Transverse colon (tissue), 4 donors: ENCODE data around the gene SH3RF1. TPM values are rescaled to one million over a fixed set of nuclear protein-coding genes. Genes with fewer than 3 reads are reported as not detected.

ENCODE experiments used
- DNase-seq: peaks from one replicate; pipeline ENCODE4 v3.0.0-alpha.2; 2019
- H3K27ac ChIP-seq, 4 donors: fragments of 200-600 bp; sonication (generic); 2 replicates each; pipeline ENCODE4 v1.5.1; 2016 to 2018; ENCODE audit warnings: inconsistent platforms in 4 of 4
- H3K27me3 ChIP-seq: fragments of 200-600 bp; sonication (generic); 2 replicates; pipeline ENCODE4 v1.5.1; 2017; ENCODE audit warnings: inconsistent platforms
- H3K36me3 ChIP-seq, 4 donors: fragments of 200-600 bp; sonication (generic); 2 replicates each; pipeline ENCODE4 v1.5.1; 2017 to 2019; ENCODE audit warnings: inconsistent platforms in 4 of 4
- H3K4me1 ChIP-seq, 4 donors: fragments of 200-600 bp; sonication (generic); 2 replicates each; pipeline ENCODE4 v1.5.1; 2017 to 2020; ENCODE audit warnings: inconsistent platforms in 4 of 4
- H3K4me3 ChIP-seq, 4 donors: fragments of 200-600 bp; sonication (generic); 1 replicate in 1 of 4; 2 replicates in 3 of 4; pipeline versions ENCODE4 v1.5.1 to v1.6.1; 2017 to 2019; ENCODE audit warnings: inconsistent platforms in 4 of 4
- H3K9me3 ChIP-seq, 2 donors: fragments of 200-600 bp; sonication (generic); 2 replicates each; pipeline ENCODE4 v1.5.1; 2017 to 2019; ENCODE audit warnings: inconsistent platforms in 2 of 2
- EP300 ChIP-seq: sonication (generic); formaldehyde crosslinking; IDR thresholded peaks from one replicate; pipeline ENCODE4 v1.6.1; 2017; ENCODE audit warnings: antibody characterized with exemption, low read depth
- POLR2A ChIP-seq: fragments of 450-650 bp; IDR thresholded peaks from one replicate; pipeline ENCODE4 v1.6.1; 2016; ENCODE audit warnings: antibody characterized with exemption, mild to moderate bottlenecking, moderate library complexity
- POLR2AphosphoS5 ChIP-seq, 3 donors: sonication (generic); formaldehyde crosslinking; IDR thresholded peaks; one replicate each; pipeline ENCODE4 v1.6.1; 2016; ENCODE audit warnings: antibody characterized with exemption in 3 of 3
- WGBS, 2 donors: methylation state at CpG; one replicate each; pipeline ENCODE4 v1.1.5; 2018; ENCODE audit warnings: low coverage in 1 of 2; 5-methylcytosine and 5-hydroxymethylcytosine counted together
- in situ Hi-C, 4 donors: fragments of 200-750 bp; cut with MboI; loops; one replicate each; pipeline versions ENCODE4 v1.15.0 to v1.15.1; 2017; ENCODE audit warnings: low sequenced_read_pairs in 3 of 4, low pct_ligation_motif_present in 1 of 4, low pct_unique_long_range_greater_than_20kb in 1 of 4
- intact Hi-C: fragments of 100-400 bp; cut with DNase I; formaldehyde crosslinking; loops from one replicate; pipeline ENCODE4 v1.15.1; 2023; ENCODE audit warnings: low total_unique reads
- total RNA-seq, 4 donors: library from RNA; depleted of rRNA; stranded (reverse); fragments of >200 nt; gene quantifications; one replicate each; pipeline ENCODE4 v1.1.0, GENCODE V29; 2016
- TF ChIP-seq, protein P1 (sequence below), 5 experiments: fragments of 200-600 bp in 3 of 5; fragments of 450-650 bp in 2 of 5; sonication (generic) in 3 of 5; IDR thresholded peaks; 1 replicate in 2 of 5; 2 replicates in 3 of 5; pipeline ENCODE4 v1.5.1; 2016 to 2017; ENCODE audit warnings: antibody characterized with exemption in 5 of 5, inconsistent platforms in 3 of 5, mild to moderate bottlenecking in 2 of 5, moderate library complexity in 1 of 5

The SH3RF1 gene
- total RNA-seq, 4 donors from 2014 or later, result 49.0 to 63.4 (median 54.3) TPM

- Histone ChIP-seq H3K9me3 (no peaks in the 10 kb centered on the region), H3K4me3 (no peak overlapping the region), H3K27me3 (no peaks in the 10 kb centered on the region), H3K36me3 (peaks cover 0 to 34% (median 7%) of the 10 kb centered on the region in 4 donors), H3K4me1 (no peaks in the 10 kb centered on the region), H3K27ac (no peak overlapping the region)
- TF ChIP-seq POLR2AphosphoS5 (IDR thresholded peaks at IDR 0.05) (no peak), POLR2A (no peak), EP300 (no peak)
- TF ChIP-seq, protein P1, sequence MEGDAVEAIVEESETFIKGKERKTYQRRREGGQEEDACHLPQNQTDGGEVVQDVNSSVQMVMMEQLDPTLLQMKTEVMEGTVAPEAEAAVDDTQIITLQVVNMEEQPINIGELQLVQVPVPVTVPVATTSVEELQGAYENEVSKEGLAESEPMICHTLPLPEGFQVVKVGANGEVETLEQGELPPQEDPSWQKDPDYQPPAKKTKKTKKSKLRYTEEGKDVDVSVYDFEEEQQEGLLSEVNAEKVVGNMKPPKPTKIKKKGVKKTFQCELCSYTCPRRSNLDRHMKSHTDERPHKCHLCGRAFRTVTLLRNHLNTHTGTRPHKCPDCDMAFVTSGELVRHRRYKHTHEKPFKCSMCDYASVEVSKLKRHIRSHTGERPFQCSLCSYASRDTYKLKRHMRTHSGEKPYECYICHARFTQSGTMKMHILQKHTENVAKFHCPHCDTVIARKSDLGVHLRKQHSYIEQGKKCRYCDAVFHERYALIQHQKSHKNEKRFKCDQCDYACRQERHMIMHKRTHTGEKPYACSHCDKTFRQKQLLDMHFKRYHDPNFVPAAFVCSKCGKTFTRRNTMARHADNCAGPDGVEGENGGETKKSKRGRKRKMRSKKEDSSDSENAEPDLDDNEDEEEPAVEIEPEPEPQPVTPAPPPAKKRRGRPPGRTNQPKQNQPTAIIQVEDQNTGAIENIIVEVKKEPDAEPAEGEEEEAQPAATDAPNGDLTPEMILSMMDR (IDR thresholded peaks at IDR 0.05), result no peak
- 84 to 100% methylated on average over 1 to 2 of the region's 2 CpGs for WGBS, 2 donors
- in situ Hi-C loops, result loop anchor here in 1 of 4 donors (25.0 kb wide), 1 partner anchor 363 kb away; no protein-coding TSS in a partner anchor
- no peak for DNase-seq
- intact Hi-C loops, result no loop called here
Observed at GRCh38 chr4:169124661-169125060, 146.1 kb downstream of the SH3RF1 start.

- H3K36me3 ChIP-seq, result peaks cover 0 to 13% (median 5%) of the 10 kb centered on the region in 4 donors
- in situ Hi-C loops, result loop anchor here in 1 of 4 donors (25.0 kb wide), 1 partner anchor 365 kb away; no protein-coding TSS in a partner anchor
- H3K9me3 ChIP-seq, result no peaks in the 10 kb centered on the region
- intact Hi-C loops, result no loop called here
- H3K4me3 ChIP-seq, result no peak overlapping the region
- TF ChIP-seq EP300 (no peak), POLR2A (no peak)
- TF ChIP-seq, protein P1 (IDR thresholded peaks at IDR 0.05), result no peak
- WGBS, 2 donors, result 88 to 94% methylated on average over 2 of the region's 2 CpGs
- no peaks in the 10 kb centered on the region for H3K4me1 ChIP-seq
- DNase-seq, result no peak
- H3K27me3 ChIP-seq, result no peaks in the 10 kb centered on the region
- no peak overlapping the region for H3K27ac ChIP-seq
Observed at GRCh38 chr4:169122422-169122821, 148.3 kb downstream of the SH3RF1 start.

DNA sequence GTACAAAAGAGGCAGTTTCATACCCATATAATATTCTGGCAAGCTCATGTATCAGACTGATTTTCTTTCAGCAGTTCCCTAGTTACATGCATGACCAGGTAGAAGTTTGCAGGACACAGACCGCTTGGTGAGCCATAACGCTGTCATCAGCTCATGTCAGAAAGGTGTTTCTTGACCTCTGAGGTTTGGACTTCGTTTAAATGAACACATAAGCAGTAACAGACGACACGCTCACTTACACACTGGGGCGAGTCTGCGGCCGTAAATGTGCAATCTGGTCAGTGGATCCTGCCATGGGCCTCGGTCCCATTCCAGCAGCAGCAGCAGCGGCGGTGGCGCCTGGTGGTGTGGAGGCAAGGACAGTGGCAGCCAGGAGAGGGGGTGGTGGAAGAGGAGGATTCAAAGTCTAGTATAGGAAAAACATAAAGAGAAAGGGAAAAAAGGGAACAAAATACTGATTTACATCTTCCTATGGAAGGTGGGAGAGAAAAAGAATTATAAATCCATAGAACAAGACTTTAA lies 148.8 kb downstream of the SH3RF1 start:
- no peak overlapping the region for H3K27ac ChIP-seq
- no peak for DNase-seq
- H3K9me3 ChIP-seq, result no peaks in the 10 kb centered on the region
- H3K4me1 ChIP-seq, result no peaks in the 10 kb centered on the region
- H3K36me3 ChIP-seq, result peaks cover 0 to 16% (median 7%) of the 10 kb centered on the region in 4 donors
- in situ Hi-C loops (loop anchor here in 1 of 4 donors (25.0 kb wide), 1 partner anchor 365 kb away; no protein-coding TSS in a partner anchor), intact Hi-C loops (no loop called here)
- H3K27me3 ChIP-seq, result no peaks in the 10 kb centered on the region
- TF ChIP-seq, protein P1 (IDR thresholded peaks at IDR 0.05), result no peak
- no peak for TF ChIP-seq POLR2A
- no peak overlapping the region for H3K4me3 ChIP-seq
- 90 to 100% methylated on average over 2 to 12 of the region's 12 CpGs for WGBS, 2 donors

- peaks cover 0 to 7% (median 3%) of the 10 kb centered on the region in 4 donors for H3K4me1 ChIP-seq
- intact Hi-C loops (no loop called here), in situ Hi-C loops (loop anchor here in 1 of 4 donors (25.0 kb wide), 1 partner anchor 367 kb away; no protein-coding TSS in a partner anchor)
- TF ChIP-seq EP300, result no peak
- no peak for TF ChIP-seq POLR2A
- TF ChIP-seq POLR2AphosphoS5 (IDR thresholded peaks at IDR 0.05), result no peak
- TF ChIP-seq, protein P1 (IDR thresholded peaks at IDR 0.05), result no peak
- 56 to 64% methylated on average over 2 of the region's 2 CpGs for WGBS, 2 donors
- H3K4me3 ChIP-seq, result no peak overlapping the region
- no peaks in the 10 kb centered on the region for H3K9me3 ChIP-seq
- H3K27ac ChIP-seq, result no peak overlapping the region
- DNase-seq, result no peak
- H3K36me3 ChIP-seq, result peaks cover 0 to 17% (median 7%) of the 10 kb centered on the region in 4 donors
- H3K27me3 ChIP-seq, result no peaks in the 10 kb centered on the region
Observed at GRCh38 chr4:169120624-169121023, 150.1 kb downstream of the SH3RF1 start.
